SK-N-SH (cell line): Measurements from ENCODE around the gene CACNA1E. TPM values are rescaled to one million over a fixed set of nuclear protein-coding genes. Genes with fewer than 3 reads are reported as not detected.

Experiments used
- CTCF ChIA-PET: fragments of 300-600, 350-600 bp; formaldehyde crosslinking; extraction: SDS; loops from one replicate; lab custom pipeline; 2021; lab: Yijun Ruan, JAX
- POLR2A ChIA-PET: fragments of 350-600 bp; sonication (Branson Sonifier 250); formaldehyde crosslinking; extraction: SDS; loops from one replicate; lab custom pipeline; 2020; ENCODE audit warnings: antibody characterized with exemption, inconsistent platforms; lab: Yijun Ruan, JAX
- DNase-seq: peaks from one replicate; pipeline ENCODE4 v3.0.0; 2012
- H2AFZ ChIP-seq: fragments of 200-600 bp; sonication (generic); 2 replicates; pipeline ENCODE4 v1.8.1; 2016; ENCODE audit warnings: antibody characterized with exemption, mild to moderate bottlenecking, low read depth
- H3F3A ChIP-seq: fragments of 200-600 bp; sonication (generic); replicated peaks from 2 replicates; pipeline ENCODE3; 2016; ENCODE audit warnings: antibody characterized with exemption, mild to moderate bottlenecking; ENCODE audit not compliant: insufficient read depth
- H3K27ac ChIP-seq, 2 experiments: fragments of 200-500 bp in 1 of 2; fragments of 200-600 bp in 1 of 2; sonication (Bioruptor generic) in 1 of 2; sonication (generic), shearing (Covaris generic) in 1 of 2; 2 replicates each; pipeline versions ENCODE4 v1.5.1 to v1.6.1; 2014 to 2016; ENCODE audit warnings: low read depth in 2 of 2, inconsistent platforms in 1 of 2, low read length in 1 of 2, mild to moderate bottlenecking in 1 of 2, mixed read lengths in 1 of 2
- H3K27me3 ChIP-seq: fragments of 200-600 bp; sonication (generic), shearing (Covaris generic); 2 replicates; pipeline ENCODE4 v1.6.1; 2016; ENCODE audit warnings: mixed run types; ENCODE audit not compliant: insufficient read depth
- H3K36me3 ChIP-seq, 2 experiments: fragments of 200-500 bp in 1 of 2; fragments of 200-600 bp in 1 of 2; sonication (Bioruptor generic) in 1 of 2; sonication (generic) in 1 of 2; replicated peaks in 1 of 2; 2 replicates each; pipeline versions ENCODE3 to v1.5.1; 2014 to 2016; ENCODE audit warnings: low read length in 1 of 2, mild to moderate bottlenecking in 1 of 2; ENCODE audit not compliant: insufficient read depth in 2 of 2, control insufficient read depth in 1 of 2
- H3K4me1 ChIP-seq, 2 experiments: fragments of 200-500 bp in 1 of 2; fragments of 200-600 bp in 1 of 2; sonication (Bioruptor generic) in 1 of 2; sonication (generic), shearing (Covaris generic) in 1 of 2; 2 replicates each; pipeline versions ENCODE4 v1.5.1 to v1.6.1; 2014 to 2016; ENCODE audit warnings: low read depth in 1 of 2, low read length in 1 of 2, mixed run types in 1 of 2; ENCODE audit not compliant: insufficient read depth in 2 of 2, control insufficient read depth in 1 of 2
- H3K4me2 ChIP-seq: fragments of 200-600 bp; sonication (generic), shearing (Covaris generic); 2 replicates; pipeline ENCODE4 v1.6.1; 2017; ENCODE audit warnings: mixed run types
- H3K4me3 ChIP-seq, 2 experiments: fragments of 200-500 bp in 1 of 2; fragments of 200-600 bp in 1 of 2; sonication (Bioruptor generic) in 1 of 2; sonication (generic), shearing (Covaris generic) in 1 of 2; 2 replicates each; pipeline versions ENCODE4 v1.5.1 to v1.8.1; 2014 to 2016; ENCODE audit warnings: low read depth in 2 of 2, inconsistent platforms in 1 of 2, low read length in 1 of 2, mild to moderate bottlenecking in 1 of 2, mixed read lengths in 1 of 2, moderate library complexity in 1 of 2
- H3K79me2 ChIP-seq: fragments of 200-600 bp; sonication (generic); 2 replicates; pipeline ENCODE4 v1.8.1; 2017; ENCODE audit warnings: mild to moderate bottlenecking; ENCODE audit not compliant: insufficient read depth
- H3K9ac ChIP-seq: fragments of 200-600 bp; sonication (generic); 2 replicates; pipeline ENCODE4 v1.6.1; 2017; ENCODE audit warnings: mixed run types
- H3K9me2 ChIP-seq: fragments of 200-600 bp; sonication (generic); 2 replicates; pipeline ENCODE4 v1.6.1; 2017; ENCODE audit warnings: mixed run types
- H3K9me3 ChIP-seq: fragments of 200-600 bp; sonication (generic); 2 replicates; pipeline ENCODE4 v1.6.1; 2017; ENCODE audit warnings: mixed run types, mild to moderate bottlenecking, moderate library complexity
- H4K20me1 ChIP-seq: fragments of 200-600 bp; sonication (generic); 2 replicates; pipeline ENCODE4 v1.6.1; 2017; ENCODE audit warnings: mild to moderate bottlenecking, mixed run types; ENCODE audit not compliant: insufficient read depth
- CHD2 ChIP-seq: fragments of 150-350 bp; IDR thresholded peaks from 2 replicates; pipeline ENCODE4 v1.6.1; 2018; ENCODE audit warnings: low read length; ENCODE audit not compliant: partially characterized antibody
- EP300 ChIP-seq, 2 experiments: IDR thresholded peaks; 2 replicates each; pipeline versions ENCODE4 v1.4.0 to v1.6.1; 2012; ENCODE audit warnings: borderline replicate concordance in 1 of 2, low read depth in 1 of 2, low read length in 1 of 2
- EZH2phosphoT487 ChIP-seq: fragments of 200-600 bp; sonication (generic); IDR thresholded peaks from 2 replicates; pipeline ENCODE4 v1.6.1; 2017; ENCODE audit warnings: low read depth, mixed run types, mild to moderate bottlenecking, antibody characterized with exemption, moderate library complexity, borderline replicate concordance
- FOXJ3 ChIP-seq: sonication (generic); formaldehyde crosslinking; IDR thresholded peaks from 2 replicates; pipeline ENCODE4 v1.5.1; 2020; ENCODE audit warnings: mild to moderate bottlenecking, missing genetic modification reagents
- GABPA ChIP-seq: IDR thresholded peaks from 2 replicates; pipeline ENCODE4 v1.4.0; 2012; ENCODE audit warnings: low read depth, mild to moderate bottlenecking
- GATA2 ChIP-seq: sonication (generic); formaldehyde crosslinking; IDR thresholded peaks from 2 replicates; pipeline ENCODE4 v1.5.0; 2020; ENCODE audit warnings: mild to moderate bottlenecking, missing genetic modification reagents
- IRF3 ChIP-seq: fragments of 150-350 bp; IDR thresholded peaks from 2 replicates; pipeline ENCODE4 v1.6.1; 2016; ENCODE audit warnings: mild to moderate bottlenecking, low read depth, low read length
- MEF2A ChIP-seq: IDR thresholded peaks from 2 replicates; pipeline ENCODE4 v1.4.0; 2012; ENCODE audit warnings: low read depth, borderline replicate concordance
- NFIC ChIP-seq: IDR thresholded peaks from 2 replicates; pipeline ENCODE4 v1.4.0; 2012; ENCODE audit warnings: borderline replicate concordance
- RAD21 ChIP-seq: IDR thresholded peaks from 2 replicates; pipeline ENCODE4 v1.6.1; 2012; ENCODE audit warnings: mild to moderate bottlenecking, low read length
- RCOR1 ChIP-seq: fragments of 150-350 bp; IDR thresholded peaks from 2 replicates; pipeline ENCODE4 v1.6.1; 2017; ENCODE audit warnings: antibody characterized with exemption, low read length
- REST ChIP-seq: IDR thresholded peaks from 2 replicates; pipeline ENCODE4 v1.6.1; 2012; ENCODE audit warnings: mild to moderate bottlenecking, low read depth, low read length, moderate library complexity
- RFX5 ChIP-seq: IDR thresholded peaks from 2 replicates; pipeline ENCODE4 v1.6.1; 2012; ENCODE audit warnings: mild to moderate bottlenecking, improper control_type of control experiment, low read length
- RXRA ChIP-seq: IDR thresholded peaks from 2 replicates; pipeline ENCODE4 v1.4.0; 2012; ENCODE audit warnings: low read depth, mild to moderate bottlenecking, borderline replicate concordance
- SMC3 ChIP-seq: IDR thresholded peaks from 2 replicates; pipeline ENCODE4 v1.6.1; 2012; ENCODE audit warnings: low read depth, low read length, improper control_type of control experiment
- TAF1 ChIP-seq: IDR thresholded peaks from 2 replicates; pipeline ENCODE4 v1.6.1; 2012; ENCODE audit warnings: low read depth, mild to moderate bottlenecking, low read length, moderate library complexity, borderline replicate concordance
- YY1 ChIP-seq: IDR thresholded peaks from 2 replicates; pipeline ENCODE4 v1.4.0; 2012; ENCODE audit warnings: low read depth, mild to moderate bottlenecking
- ZBTB33 ChIP-seq: IDR thresholded peaks from 2 replicates; pipeline ENCODE4 v1.4.0; 2012; ENCODE audit warnings: low read depth, borderline replicate concordance
- WGBS: methylation state at CpG from one replicate; pipeline ENCODE4 v1.1.6; 2017; ENCODE audit warnings: low lambda C conversion rate; 5-methylcytosine and 5-hydroxymethylcytosine counted together
- polyA plus RNA-seq, 3 experiments: library from polyadenylated mRNA; depleted of rRNA; stranded (reverse); fragments of >200 nt; gene quantifications; 2 replicates each; pipeline ENCODE4 v1.2.3, GENCODE V29; 2012

Gene CACNA1E
- polyA plus RNA-seq, 1 of the 3 experiments (the other 2 are of a cell fraction): not detected

DNA sequence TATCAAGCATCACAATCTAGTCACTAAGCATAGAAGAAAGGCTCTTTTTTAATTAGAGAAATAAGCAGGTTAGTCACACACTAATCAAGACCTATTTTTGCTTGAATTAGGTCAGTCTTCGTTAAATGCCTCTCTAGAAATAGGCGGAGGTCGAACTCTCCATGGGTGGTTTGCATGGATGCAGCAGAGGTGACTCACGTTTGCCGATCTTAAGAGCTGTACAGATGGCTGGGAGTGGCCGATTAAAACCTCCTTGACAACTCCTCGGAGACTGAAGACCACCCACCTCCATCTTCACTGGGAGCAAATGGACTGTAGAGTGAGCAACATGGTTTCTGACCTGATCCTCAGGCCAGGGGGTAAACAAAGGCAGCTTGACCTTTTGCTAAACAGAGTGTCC is 328.9 kb downstream of the CACNA1E start (continued):
- TF ChIP-seq ZBTB33 (no peak), RCOR1 (no peak), SMC3 (no peak), RFX5 (no peak), TAF1 (no peak), IRF3 (no peak)

- H3K27me3 ChIP-seq: no peaks in the 10 kb centered on the region
- no peak for DNase-seq
- H2AFZ ChIP-seq: no peak overlapping the region
- no peak overlapping the region for H3K4me3 ChIP-seq
- no peaks in the 10 kb centered on the region for H4K20me1 ChIP-seq
- ChIA-PET POLR2A (no interaction called here), CTCF (no interaction called here)
- H3K36me3 ChIP-seq: no peaks in the 10 kb centered on the region
- H3K9me3 ChIP-seq: no peaks in the 10 kb centered on the region
- H3K4me2 ChIP-seq: no peak overlapping the region
- TF ChIP-seq MEF2A (no peak), RAD21 (no peak), SMC3 (no peak), ZBTB33 (no peak), CHD2 (no peak), REST (no peak), FOXJ3 (CRISPR knock-in tag) (no peak), NFIC (no peak), RXRA (no peak), GATA2 (CRISPR knock-in tag) (no peak), EZH2phosphoT487 (no peak), YY1 (no peak), GABPA (no peak), EP300 (IDR thresholded peaks at IDR 0.05; ENCODE audit: borderline replicate concordance in 1 of 2, low read depth in 1 of 2, low read length in 1 of 2) (no peak)
- no peaks in the 10 kb centered on the region for H3K4me1 ChIP-seq
- no peaks in the 10 kb centered on the region for H3K9me2 ChIP-seq
- WGBS: under 1% methylated on average over 4 of the region's 4 CpGs
- H3K79me2 ChIP-seq: no peaks in the 10 kb centered on the region
- no peak overlapping the region for H3K9ac ChIP-seq
- no peaks in the 10 kb centered on the region for H3F3A ChIP-seq
- H3K27ac ChIP-seq: no peak overlapping the region
These were observed 329.9 kb downstream of the CACNA1E start for GRCh38 chr1:181813266-181813665.
